Endodermal cell (in vitro differentiated cells): Measurements from ENCODE around the gene CELF2. TPM values are rescaled to one million over a fixed set of nuclear protein-coding genes. Genes with fewer than 3 reads are reported as not detected.
A peak's percentile ranks its signal among the peaks of the same experiment; 100 is the strongest.

Experiments
- DNase-seq: peaks from one replicate; pipeline ENCODE4 v3.0.0-alpha.2; 2017
- H3K27ac ChIP-seq: 2 replicates; pipeline ENCODE4 v1.5.1; 2013; ENCODE audit warnings: mild to moderate bottlenecking, low read depth, low read length, moderate library complexity
- H3K27me3 ChIP-seq: 2 replicates; pipeline ENCODE4 v1.6.1; 2013; ENCODE audit warnings: mild to moderate bottlenecking, low read length, moderate library complexity; ENCODE audit not compliant: insufficient read depth, control insufficient read depth, poor library complexity, severe bottlenecking
- H3K36me3 ChIP-seq: 2 replicates; pipeline ENCODE4 v1.7.0; 2013; ENCODE audit warnings: mild to moderate bottlenecking, low read length, moderate library complexity; ENCODE audit not compliant: control insufficient read depth, insufficient read depth
- H3K4me1 ChIP-seq: one replicate; pipeline ENCODE4 v1.7.0; 2013; ENCODE audit warnings: low read length; ENCODE audit not compliant: control insufficient read depth, insufficient read depth
- H3K4me3 ChIP-seq: 2 replicates; pipeline ENCODE4 v1.5.1; 2013; ENCODE audit warnings: mild to moderate bottlenecking, low read length, moderate library complexity
- H3K9ac ChIP-seq: 2 replicates; pipeline ENCODE4 v1.6.1; 2013; ENCODE audit warnings: mild to moderate bottlenecking, low read length, moderate library complexity; ENCODE audit not compliant: poor library complexity, severe bottlenecking; ENCODE audit errors: extremely low read depth
- H3K9me3 ChIP-seq: 2 replicates; pipeline ENCODE4 v1.6.1; 2013; ENCODE audit warnings: mild to moderate bottlenecking, low read length, moderate library complexity; ENCODE audit not compliant: control insufficient read depth
- H3K27ac Mint-ChIP-seq: 2 replicates; pipeline ENCODE4 v1.8.0; 2020; ENCODE audit warnings: mixed read lengths
- H3K27me3 Mint-ChIP-seq: 2 replicates; pipeline ENCODE4 v1.8.0; 2021; ENCODE audit warnings: mild to moderate bottlenecking, mixed read lengths; ENCODE audit not compliant: insufficient read depth
- H3K36me3 Mint-ChIP-seq: 2 replicates; pipeline ENCODE4 v1.8.0; 2020; ENCODE audit warnings: low read depth, mixed read lengths
- H3K4me1 Mint-ChIP-seq: 2 replicates; pipeline ENCODE4 v1.8.0; 2020; ENCODE audit warnings: mixed read lengths
- H3K4me3 Mint-ChIP-seq: 2 replicates; pipeline ENCODE4 v1.8.0; 2020; ENCODE audit warnings: mild to moderate bottlenecking, moderate library complexity, mixed read lengths
- H3K9me3 Mint-ChIP-seq: 2 replicates; pipeline ENCODE4 v1.8.0; 2020; ENCODE audit warnings: mild to moderate bottlenecking, mixed read lengths
- WGBS, 2 experiments: methylation state at CpG; one replicate each; pipeline versions ENCODE4 v1.1.5 to v1.1.7; 2013; ENCODE audit warnings: missing lambda C conversion rate in 2 of 2, mixed read lengths in 1 of 2; ENCODE audit not compliant: insufficient coverage in 1 of 2, insufficient read length in 1 of 2; 5-methylcytosine and 5-hydroxymethylcytosine counted together
- total RNA-seq, 2 donors: library from RNA; stranded (reverse); fragmentation: NEBNext Ultra II Directional in 1 of 2; extraction: Animal tissue kit (Norgen Biotek cat#: 25700) in 1 of 2; gene quantifications; 2 replicates in 1 of 2; 3 replicates in 1 of 2; pipeline ENCODE4 v1.2.1, GENCODE V29; 2021
- TF ChIP-seq, protein P1 (sequence below): fragments of 200-600 bp; sonication (generic); conservative IDR thresholded peaks from 2 replicates; pipeline ENCODE4 v1.5.0; 2021; ENCODE audit warnings: antibody characterized with exemption, mild to moderate bottlenecking

Gene CELF2
- total RNA-seq, 2 donors from 2014 or later, result 79.9 to 96.1 TPM

DNA sequence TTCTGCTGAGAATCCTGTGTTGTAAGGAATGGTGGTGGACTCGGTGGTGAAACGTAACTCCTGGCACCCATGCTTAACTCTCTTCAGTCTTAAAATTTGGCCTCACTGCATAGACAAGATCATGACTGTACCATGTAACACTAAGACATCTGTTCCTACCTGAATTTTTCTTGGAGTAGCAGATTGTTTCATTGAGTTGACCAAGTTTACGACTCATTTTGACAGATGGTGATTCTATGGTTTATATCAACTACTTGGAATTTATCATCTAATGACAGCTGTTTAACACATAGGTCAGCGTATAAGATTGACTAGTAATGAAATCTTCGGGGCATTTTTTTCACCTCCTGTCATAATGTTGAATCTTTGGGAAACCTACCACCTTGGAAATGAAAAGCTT is 184.2 kb downstream of the CELF2 start:
- Mint-ChIP-seq H3K27me3 (no peaks in the 10 kb centered on the region), H3K27ac (no peak overlapping the region), H3K36me3 (peaks cover 50% of the 10 kb centered on the region), H3K4me1 (peaks cover 23% of the 10 kb centered on the region), H3K9me3 (no peaks in the 10 kb centered on the region), H3K4me3 (no peak overlapping the region)
- Histone ChIP-seq H3K36me3 (peaks cover 43% of the 10 kb centered on the region), H3K9ac (no peak overlapping the region), H3K27me3 (no peaks in the 10 kb centered on the region), H3K4me3 (no peak overlapping the region), H3K9me3 (no peaks in the 10 kb centered on the region), H3K4me1 (no peaks in the 10 kb centered on the region), H3K27ac (no peak overlapping the region)
- TF ChIP-seq, protein P1, sequence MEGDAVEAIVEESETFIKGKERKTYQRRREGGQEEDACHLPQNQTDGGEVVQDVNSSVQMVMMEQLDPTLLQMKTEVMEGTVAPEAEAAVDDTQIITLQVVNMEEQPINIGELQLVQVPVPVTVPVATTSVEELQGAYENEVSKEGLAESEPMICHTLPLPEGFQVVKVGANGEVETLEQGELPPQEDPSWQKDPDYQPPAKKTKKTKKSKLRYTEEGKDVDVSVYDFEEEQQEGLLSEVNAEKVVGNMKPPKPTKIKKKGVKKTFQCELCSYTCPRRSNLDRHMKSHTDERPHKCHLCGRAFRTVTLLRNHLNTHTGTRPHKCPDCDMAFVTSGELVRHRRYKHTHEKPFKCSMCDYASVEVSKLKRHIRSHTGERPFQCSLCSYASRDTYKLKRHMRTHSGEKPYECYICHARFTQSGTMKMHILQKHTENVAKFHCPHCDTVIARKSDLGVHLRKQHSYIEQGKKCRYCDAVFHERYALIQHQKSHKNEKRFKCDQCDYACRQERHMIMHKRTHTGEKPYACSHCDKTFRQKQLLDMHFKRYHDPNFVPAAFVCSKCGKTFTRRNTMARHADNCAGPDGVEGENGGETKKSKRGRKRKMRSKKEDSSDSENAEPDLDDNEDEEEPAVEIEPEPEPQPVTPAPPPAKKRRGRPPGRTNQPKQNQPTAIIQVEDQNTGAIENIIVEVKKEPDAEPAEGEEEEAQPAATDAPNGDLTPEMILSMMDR, result no peak
- 75 to 87% methylated on average over 2 to 5 of the region's 5 CpGs for WGBS, 2 experiments
- no peak for DNase-seq

DNA sequence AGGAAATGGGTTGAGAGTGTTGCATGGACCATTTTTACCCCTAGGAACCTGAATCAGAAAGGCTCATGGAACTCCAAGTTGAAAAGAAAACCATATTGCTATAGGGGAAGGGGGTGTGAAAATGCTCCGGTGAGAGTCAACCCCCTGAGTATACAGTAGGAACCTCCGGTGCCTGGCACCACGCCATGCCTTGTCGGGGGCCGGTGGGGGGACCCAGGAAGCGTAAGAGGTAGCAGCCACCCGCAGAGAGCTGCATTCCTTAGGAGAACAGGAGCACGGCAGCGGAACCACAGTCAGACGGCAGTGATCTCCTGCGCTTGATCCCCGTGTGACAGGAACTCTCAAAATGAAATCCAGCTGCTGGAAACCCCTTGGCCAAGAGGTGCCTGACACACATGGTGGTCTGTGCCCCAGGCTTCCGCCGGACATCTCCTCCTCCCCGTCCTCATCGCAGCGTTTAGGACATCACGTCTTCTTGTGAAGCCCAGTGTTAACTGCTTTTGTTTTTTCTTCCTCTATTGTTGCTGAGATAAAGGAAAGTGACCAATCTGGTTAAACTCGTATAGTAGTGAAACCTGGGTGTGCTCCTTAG is 186.8 kb downstream of the CELF2 start:
- no peak overlapping the region for H3K27ac ChIP-seq
- DNase-seq, result no peak
- no peaks in the 10 kb centered on the region for H3K27me3 ChIP-seq
- TF ChIP-seq, protein P1, result no peak
- no peak overlapping the region for H3K4me3 ChIP-seq
- 88 to 90% methylated on average over 13 to 19 of the region's 19 CpGs for WGBS, 2 experiments
- peaks cover 40% of the 10 kb centered on the region for H3K36me3 ChIP-seq
- H3K27me3 Mint-ChIP-seq, result no peaks in the 10 kb centered on the region
- no peak overlapping the region for H3K4me3 Mint-ChIP-seq
- no peaks in the 10 kb centered on the region for H3K9me3 ChIP-seq
- no peaks in the 10 kb centered on the region for H3K9me3 Mint-ChIP-seq
- H3K27ac Mint-ChIP-seq, result peak overlapping the region; percentile 81
- peaks cover 20% of the 10 kb centered on the region for H3K4me1 Mint-ChIP-seq
- peaks cover 61% of the 10 kb centered on the region for H3K36me3 Mint-ChIP-seq
- no peaks in the 10 kb centered on the region for H3K4me1 ChIP-seq
- H3K9ac ChIP-seq, result no peak overlapping the region

DNA sequence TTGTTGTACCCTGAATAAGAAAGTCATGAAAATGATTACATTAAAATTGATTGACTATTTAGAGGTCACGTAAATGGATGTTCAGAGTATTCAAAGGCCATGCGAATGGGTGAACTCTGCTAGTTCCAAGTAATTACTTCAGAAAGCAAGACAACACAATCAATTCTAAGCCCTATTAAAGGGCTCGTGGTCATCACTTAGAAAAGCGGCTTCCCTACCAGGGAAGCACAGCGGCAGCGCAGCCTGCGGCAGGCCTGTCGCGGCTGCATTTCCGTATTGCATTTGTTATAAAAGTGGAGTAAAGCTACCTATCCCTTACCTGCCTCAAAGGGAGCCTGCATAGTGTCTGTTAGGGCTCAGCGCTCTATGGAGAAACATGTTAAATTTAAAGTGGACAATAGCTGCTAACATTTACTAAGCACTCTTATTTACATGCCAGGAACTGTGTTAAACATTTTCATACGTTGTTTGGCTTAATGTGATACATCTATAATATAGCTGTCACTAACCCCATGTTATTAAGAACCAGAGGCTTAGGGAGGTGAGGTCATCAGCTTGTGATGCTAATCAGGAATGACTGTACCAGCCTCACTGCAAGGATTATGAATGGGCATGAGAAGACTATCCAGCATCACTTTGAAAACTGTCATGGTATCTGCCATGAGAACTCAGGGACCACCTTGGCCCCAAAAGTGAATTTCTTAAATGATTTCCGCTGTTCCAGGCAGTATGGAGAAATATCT is 187.5 kb downstream of the CELF2 start:
- Mint-ChIP-seq H3K4me1 (peaks cover 21% of the 10 kb centered on the region), H3K4me3 (no peak overlapping the region), H3K27me3 (no peaks in the 10 kb centered on the region), H3K36me3 (peaks cover 58% of the 10 kb centered on the region), H3K9me3 (no peaks in the 10 kb centered on the region), H3K27ac (no peak overlapping the region)
- no peaks in the 10 kb centered on the region for H3K9me3 ChIP-seq
- TF ChIP-seq, protein P1, result no peak
- peaks cover 40% of the 10 kb centered on the region for H3K36me3 ChIP-seq
- 90 to 98% methylated on average over 8 to 13 of the region's 13 CpGs for WGBS, 2 experiments
- H3K4me1 ChIP-seq, result no peaks in the 10 kb centered on the region
- H3K27me3 ChIP-seq, result no peaks in the 10 kb centered on the region
- H3K27ac ChIP-seq, result no peak overlapping the region
- H3K4me3 ChIP-seq, result no peak overlapping the region
- DNase-seq, result no peak
- no peak overlapping the region for H3K9ac ChIP-seq
